H1 (cell line): ENCODE results near the gene PRSS23. TPM values are rescaled to one million over a fixed set of nuclear protein-coding genes. Genes with fewer than 3 reads are reported as not detected.

ENCODE experiments used
- CEBPB ChIP-seq: IDR thresholded peaks from 2 replicates; pipeline ENCODE4 v1.6.1; 2012; ENCODE audit warnings: low read depth, low read length
- EZH2 ChIP-seq: fragments of 200-600 bp; sonication (generic); IDR thresholded peaks from 2 replicates; pipeline ENCODE4 v1.7.1; 2012; ENCODE audit warnings: low read depth, mild to moderate bottlenecking, moderate library complexity, low read length, inconsistent platforms; ENCODE audit not compliant: severe bottlenecking
- POU5F1 ChIP-seq: IDR thresholded peaks from 2 replicates; pipeline ENCODE4 v1.6.1; 2011; ENCODE audit warnings: low read depth, mild to moderate bottlenecking, low read length, moderate library complexity
- SIX5 ChIP-seq: IDR thresholded peaks from 2 replicates; pipeline ENCODE4 v1.6.1; 2011; ENCODE audit warnings: mild to moderate bottlenecking, low read depth, low read length
- TCF12 ChIP-seq: IDR thresholded peaks from 2 replicates; pipeline ENCODE4 v1.6.1; 2011; ENCODE audit warnings: low read depth, mild to moderate bottlenecking, low read length
- polyA plus RNA-seq, 7 experiments: library from polyadenylated mRNA; depleted of rRNA in 3 of 7; stranded (reverse) in 5 of 7; unstranded in 2 of 7; fragments of >200 nt in 5 of 7; fragments of 200-250 nt in 2 of 7; gene quantifications; 1 replicate in 5 of 7; 2 replicates in 1 of 7; 4 replicates in 1 of 7; pipeline versions ENCODE4 v1.2.1 to v1.2.3, GENCODE V29; 2011 to 2013; ENCODE audit warnings: missing spikeins in 2 of 7, mixed read lengths in 2 of 7
- total RNA-seq: library from RNA; stranded (reverse); fragmentation: NEBNext Ultra II Directional; extraction: Animal tissue kit (Norgen Biotek cat#: 25700); gene quantifications from 2 replicates; pipeline ENCODE4 v1.2.1, GENCODE V29; 2021

Gene PRSS23
- total and polyA plus RNA-seq, 2 of the 8 experiments (the other 6 are each of a cell fraction or from before 2014, with no cell fraction given) = 4.4 to 5.6 TPM

DNA sequence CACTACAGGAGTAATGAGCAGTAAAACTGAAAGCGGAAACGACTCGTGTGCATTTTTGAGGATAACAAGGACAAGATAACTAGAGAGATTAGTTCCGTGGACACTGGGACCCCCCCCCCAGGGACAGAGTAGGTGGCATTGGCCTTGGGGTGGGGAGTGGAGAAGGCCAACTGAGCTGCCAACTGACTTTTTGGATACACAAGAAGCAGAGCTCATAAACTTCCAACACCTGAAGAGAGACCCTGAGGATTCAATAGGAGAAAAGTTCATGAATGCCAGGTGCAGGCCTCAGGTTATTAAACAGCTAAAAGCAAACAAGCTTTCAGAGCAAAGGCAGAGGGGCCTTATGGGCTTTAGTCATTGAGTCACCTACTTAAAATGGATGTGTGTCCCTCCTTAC is 17.6 kb upstream of the PRSS23 start (continued):
- no peak for TF ChIP-seq EZH2
- no peak for TF ChIP-seq SIX5
- no peak for TF ChIP-seq CEBPB
- no peak for TF ChIP-seq TCF12
- no peak for TF ChIP-seq POU5F1
